Measurements from ENCODE around the gene NOL9.

- TF ChIP-seq BRF2 (CRISPR knock-in tag; IDR thresholded peaks at IDR 0.05) (no peak), FOXA3 (CRISPR knock-in tag; IDR thresholded peaks at IDR 0.05) (no peak), BHLHE40 (IDR thresholded peaks at IDR 0.05; ENCODE audit: low read length) (no peak), CTCF (CRISPR knock-in tag; IDR thresholded peaks at IDR 0.05) (no peak), HIC2 (CRISPR knock-in tag; IDR thresholded peaks at IDR 0.05; ENCODE audit: low read depth) (no peak), ZNF251 (CRISPR knock-in tag; IDR thresholded peaks at IDR 0.05) (no peak), ZBTB21 (CRISPR knock-in tag; IDR thresholded peaks at IDR 0.05) (no peak), FOSL1 (CRISPR knock-in tag; IDR thresholded peaks at IDR 0.05; ENCODE audit: borderline replicate concordance) (no peak), JUN (CRISPR knock-in tag; IDR thresholded peaks at IDR 0.05) (no peak), ZNF572 (CRISPR knock-in tag; IDR thresholded peaks at IDR 0.05) (no peak), IKZF4 (CRISPR knock-in tag; IDR thresholded peaks at IDR 0.05; ENCODE audit: borderline replicate concordance, low read depth, not compliant biosample characterization) (no peak), PRDM10 (CRISPR knock-in tag; IDR thresholded peaks at IDR 0.05; ENCODE audit: low read depth) (no peak)
These were observed 47.3 kb downstream of the NOL9 start for GRCh38 chr1:6507037-6507428.
